ENCODE results near the gene IL1B. TPM values are rescaled to one million over a fixed set of nuclear protein-coding genes. Genes with fewer than 3 reads are reported as not detected.

IL1B gene
- total and polyA plus RNA-seq, 2 donors (not counting 3 experiments of a cell fraction or from before 2014, with no cell fraction given), result 0.25 TPM; not detected in 1

DNA sequence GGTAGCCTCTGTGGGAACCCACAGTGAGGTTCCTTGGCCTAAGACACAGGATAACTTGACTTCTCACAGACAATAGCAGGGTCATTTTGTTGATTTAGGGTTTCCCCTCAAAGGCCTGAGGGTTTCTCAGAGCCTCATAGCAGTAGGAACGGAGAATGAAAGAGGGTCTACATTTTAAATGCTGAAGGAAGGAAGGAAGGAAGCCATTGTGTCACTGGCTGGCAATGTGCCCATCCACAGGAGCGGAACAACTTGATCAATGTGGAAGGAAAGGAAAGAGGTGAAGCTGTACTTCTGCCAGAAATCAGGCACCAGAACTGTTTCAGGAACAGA is 5.1 kb downstream of the IL1B start:
- no peak overlapping the region for H3K4me3 ChIP-seq (replicated peaks in 1 of 3; ENCODE audit: insufficient read depth in 1 of 3, low read depth in 1 of 3, low read length in 3 of 3)
- peaks cover 0 to 2% of the 10 kb centered on the region in 2 experiments for H3K27me3 ChIP-seq (ENCODE audit: control insufficient read depth in 2 of 2, insufficient read depth in 2 of 2, low read length in 2 of 2)
- peak overlapping the region; percentile 43 for H2AFZ ChIP-seq (ENCODE audit: low read depth, low read length)
- H3K9me1 ChIP-seq (replicated peaks; ENCODE audit: control insufficient read depth, extremely low read depth, insufficient read depth, low read length), result no peaks in the 10 kb centered on the region
- ChIA-PET CTCF (interaction anchor here (2.4 kb wide), 1 partner anchor 54 kb away, joined by 11 read pairs; no protein-coding TSS in a partner anchor), POLR2A (no interaction called here)
- no peaks in the 10 kb centered on the region for H3K9me3 ChIP-seq (replicated peaks; ENCODE audit: control insufficient read depth, insufficient read depth, low read length)
- peak overlapping the region; percentile 38 for H3K27ac ChIP-seq (ENCODE audit: insufficient read depth, low read depth, low read length)
- intact Hi-C loops (cut with micrococcal nuclease) (loop anchor here (1.0 to 5.0 kb wide), 3 partner anchors 19 to 69 kb away; partner anchors contain the start of gene CKAP2L), dilution Hi-C loops (cut with MboI; ENCODE audit: extremely low pct_ligation_motif_present, low sequenced_read_pairs) (no loop called here)
- DNase-seq (ENCODE audit: low read depth, low spot score), result peak; percentile 51
- no peaks in the 10 kb centered on the region for H3K36me3 ChIP-seq (ENCODE audit: control insufficient read depth in 2 of 2, extremely low read depth in 1 of 2, insufficient read depth in 2 of 2, low read length in 2 of 2)
- FAIRE-seq, result peak; percentile 76
- H3K9ac ChIP-seq (replicated peaks; ENCODE audit: extremely low read depth, insufficient read depth, low read length), result no peak overlapping the region
- BruUV-seq (replicated peaks), result no TSS peak
- H3K79me2 ChIP-seq (ENCODE audit: control insufficient read depth, insufficient read depth, low read length), result no peaks in the 10 kb centered on the region
- peaks cover 19% of the 10 kb centered on the region for H3K4me1 ChIP-seq (ENCODE audit: control insufficient read depth, extremely low read depth, insufficient read depth, low read length)
- H3K4me2 ChIP-seq (ENCODE audit: insufficient read depth, low read length), result peak overlapping the region; percentile 37
- no peaks in the 10 kb centered on the region for H4K20me1 ChIP-seq (replicated peaks; ENCODE audit: control insufficient read depth, extremely low read depth, insufficient read depth, low read length)
- TF ChIP-seq JUN (IDR thresholded peaks at IDR 0.05; ENCODE audit: borderline replicate concordance, insufficient read depth, insufficient read length, low read depth), result no peak
- TF ChIP-seq POLR2AphosphoS5 (IDR thresholded peaks at IDR 0.05; ENCODE audit: insufficient read depth, low read depth, low read length), result peak; percentile 39
- no peak for TF ChIP-seq EZH2 (IDR thresholded peaks at IDR 0.05; ENCODE audit: borderline replicate concordance, low read depth, low read length, severe bottlenecking)
- TF ChIP-seq, protein P1, sequence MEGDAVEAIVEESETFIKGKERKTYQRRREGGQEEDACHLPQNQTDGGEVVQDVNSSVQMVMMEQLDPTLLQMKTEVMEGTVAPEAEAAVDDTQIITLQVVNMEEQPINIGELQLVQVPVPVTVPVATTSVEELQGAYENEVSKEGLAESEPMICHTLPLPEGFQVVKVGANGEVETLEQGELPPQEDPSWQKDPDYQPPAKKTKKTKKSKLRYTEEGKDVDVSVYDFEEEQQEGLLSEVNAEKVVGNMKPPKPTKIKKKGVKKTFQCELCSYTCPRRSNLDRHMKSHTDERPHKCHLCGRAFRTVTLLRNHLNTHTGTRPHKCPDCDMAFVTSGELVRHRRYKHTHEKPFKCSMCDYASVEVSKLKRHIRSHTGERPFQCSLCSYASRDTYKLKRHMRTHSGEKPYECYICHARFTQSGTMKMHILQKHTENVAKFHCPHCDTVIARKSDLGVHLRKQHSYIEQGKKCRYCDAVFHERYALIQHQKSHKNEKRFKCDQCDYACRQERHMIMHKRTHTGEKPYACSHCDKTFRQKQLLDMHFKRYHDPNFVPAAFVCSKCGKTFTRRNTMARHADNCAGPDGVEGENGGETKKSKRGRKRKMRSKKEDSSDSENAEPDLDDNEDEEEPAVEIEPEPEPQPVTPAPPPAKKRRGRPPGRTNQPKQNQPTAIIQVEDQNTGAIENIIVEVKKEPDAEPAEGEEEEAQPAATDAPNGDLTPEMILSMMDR (IDR thresholded peaks at IDR 0.05; ENCODE audit: extremely low read depth in 1 of 2, insufficient read depth in 1 of 2, low read depth in 1 of 2, low read length in 2 of 2), result no peak
- TF ChIP-seq GATA2 (IDR thresholded peaks at IDR 0.05; ENCODE audit: insufficient read depth, insufficient read length, low read depth, low read length), result no peak
- no peak for TF ChIP-seq POLR2A (IDR thresholded peaks at IDR 0.05; ENCODE audit: low read depth, low read length)
